SK-N-SH (cell line): ENCODE results near the gene C6orf132. TPM values are rescaled to one million over a fixed set of nuclear protein-coding genes. Genes with fewer than 3 reads are reported as not detected.

Source experiments
- CTCF ChIA-PET: fragments of 300-600, 350-600 bp; formaldehyde crosslinking; extraction: SDS; loops from one replicate; lab custom pipeline; 2021; lab: Yijun Ruan, JAX
- POLR2A ChIA-PET: fragments of 350-600 bp; sonication (Branson Sonifier 250); formaldehyde crosslinking; extraction: SDS; loops from one replicate; lab custom pipeline; 2020; ENCODE audit warnings: antibody characterized with exemption, inconsistent platforms; lab: Yijun Ruan, JAX
- DNase-seq: peaks from one replicate; pipeline ENCODE4 v3.0.0; 2012
- H2AFZ ChIP-seq: fragments of 200-600 bp; sonication (generic); 2 replicates; pipeline ENCODE4 v1.8.1; 2016; ENCODE audit warnings: antibody characterized with exemption, mild to moderate bottlenecking, low read depth
- H3F3A ChIP-seq: fragments of 200-600 bp; sonication (generic); replicated peaks from 2 replicates; pipeline ENCODE3; 2016; ENCODE audit warnings: antibody characterized with exemption, mild to moderate bottlenecking; ENCODE audit not compliant: insufficient read depth
- H3K27ac ChIP-seq, 2 experiments: fragments of 200-500 bp in 1 of 2; fragments of 200-600 bp in 1 of 2; sonication (Bioruptor generic) in 1 of 2; sonication (generic), shearing (Covaris generic) in 1 of 2; 2 replicates each; pipeline versions ENCODE4 v1.5.1 to v1.6.1; 2014 to 2016; ENCODE audit warnings: low read depth in 2 of 2, inconsistent platforms in 1 of 2, low read length in 1 of 2, mild to moderate bottlenecking in 1 of 2, mixed read lengths in 1 of 2
- H3K27me3 ChIP-seq: fragments of 200-600 bp; sonication (generic), shearing (Covaris generic); 2 replicates; pipeline ENCODE4 v1.6.1; 2016; ENCODE audit warnings: mixed run types; ENCODE audit not compliant: insufficient read depth
- H3K36me3 ChIP-seq, 2 experiments: fragments of 200-500 bp in 1 of 2; fragments of 200-600 bp in 1 of 2; sonication (Bioruptor generic) in 1 of 2; sonication (generic) in 1 of 2; replicated peaks in 1 of 2; 2 replicates each; pipeline versions ENCODE3 to v1.5.1; 2014 to 2016; ENCODE audit warnings: low read length in 1 of 2, mild to moderate bottlenecking in 1 of 2; ENCODE audit not compliant: insufficient read depth in 2 of 2, control insufficient read depth in 1 of 2
- H3K4me1 ChIP-seq, 2 experiments: fragments of 200-500 bp in 1 of 2; fragments of 200-600 bp in 1 of 2; sonication (Bioruptor generic) in 1 of 2; sonication (generic), shearing (Covaris generic) in 1 of 2; 2 replicates each; pipeline versions ENCODE4 v1.5.1 to v1.6.1; 2014 to 2016; ENCODE audit warnings: low read depth in 1 of 2, low read length in 1 of 2, mixed run types in 1 of 2; ENCODE audit not compliant: insufficient read depth in 2 of 2, control insufficient read depth in 1 of 2
- H3K4me2 ChIP-seq: fragments of 200-600 bp; sonication (generic), shearing (Covaris generic); 2 replicates; pipeline ENCODE4 v1.6.1; 2017; ENCODE audit warnings: mixed run types
- H3K4me3 ChIP-seq, 2 experiments: fragments of 200-500 bp in 1 of 2; fragments of 200-600 bp in 1 of 2; sonication (Bioruptor generic) in 1 of 2; sonication (generic), shearing (Covaris generic) in 1 of 2; 2 replicates each; pipeline versions ENCODE4 v1.5.1 to v1.8.1; 2014 to 2016; ENCODE audit warnings: low read depth in 2 of 2, inconsistent platforms in 1 of 2, low read length in 1 of 2, mild to moderate bottlenecking in 1 of 2, mixed read lengths in 1 of 2, moderate library complexity in 1 of 2
- H3K79me2 ChIP-seq: fragments of 200-600 bp; sonication (generic); 2 replicates; pipeline ENCODE4 v1.8.1; 2017; ENCODE audit warnings: mild to moderate bottlenecking; ENCODE audit not compliant: insufficient read depth
- H3K9ac ChIP-seq: fragments of 200-600 bp; sonication (generic); 2 replicates; pipeline ENCODE4 v1.6.1; 2017; ENCODE audit warnings: mixed run types
- H3K9me2 ChIP-seq: fragments of 200-600 bp; sonication (generic); 2 replicates; pipeline ENCODE4 v1.6.1; 2017; ENCODE audit warnings: mixed run types
- H3K9me3 ChIP-seq: fragments of 200-600 bp; sonication (generic); 2 replicates; pipeline ENCODE4 v1.6.1; 2017; ENCODE audit warnings: mixed run types, mild to moderate bottlenecking, moderate library complexity
- H4K20me1 ChIP-seq: fragments of 200-600 bp; sonication (generic); 2 replicates; pipeline ENCODE4 v1.6.1; 2017; ENCODE audit warnings: mild to moderate bottlenecking, mixed run types; ENCODE audit not compliant: insufficient read depth
- CTCF ChIP-seq: fragments of 200-600 bp; sonication (generic); IDR thresholded peaks from 2 replicates; pipeline ENCODE4 v1.6.1; 2017; ENCODE audit warnings: antibody characterized with exemption, mild to moderate bottlenecking, moderate library complexity
- ELF1 ChIP-seq: IDR thresholded peaks from 2 replicates; pipeline ENCODE4 v1.4.0; 2012
- EZH2phosphoT487 ChIP-seq: fragments of 200-600 bp; sonication (generic); IDR thresholded peaks from 2 replicates; pipeline ENCODE4 v1.6.1; 2017; ENCODE audit warnings: low read depth, mixed run types, mild to moderate bottlenecking, antibody characterized with exemption, moderate library complexity, borderline replicate concordance
- FOSL2 ChIP-seq: IDR thresholded peaks from 2 replicates; pipeline ENCODE4 v1.4.0; 2012; ENCODE audit warnings: low read depth, mild to moderate bottlenecking, moderate library complexity, borderline replicate concordance
- GABPA ChIP-seq: IDR thresholded peaks from 2 replicates; pipeline ENCODE4 v1.4.0; 2012; ENCODE audit warnings: low read depth, mild to moderate bottlenecking
- IRF3 ChIP-seq: fragments of 150-350 bp; IDR thresholded peaks from 2 replicates; pipeline ENCODE4 v1.6.1; 2016; ENCODE audit warnings: mild to moderate bottlenecking, low read depth, low read length
- JUND ChIP-seq: IDR thresholded peaks from 2 replicates; pipeline ENCODE4 v1.4.0; 2012
- MEF2A ChIP-seq: IDR thresholded peaks from 2 replicates; pipeline ENCODE4 v1.4.0; 2012; ENCODE audit warnings: low read depth, borderline replicate concordance
- NFIC ChIP-seq: IDR thresholded peaks from 2 replicates; pipeline ENCODE4 v1.4.0; 2012; ENCODE audit warnings: borderline replicate concordance
- NRF1 ChIP-seq: IDR thresholded peaks from 2 replicates; pipeline ENCODE4 v1.6.1; 2012; ENCODE audit warnings: low read depth, mild to moderate bottlenecking, low read length
- RCOR1 ChIP-seq: fragments of 150-350 bp; IDR thresholded peaks from 2 replicates; pipeline ENCODE4 v1.6.1; 2017; ENCODE audit warnings: antibody characterized with exemption, low read length
- SMC3 ChIP-seq: IDR thresholded peaks from 2 replicates; pipeline ENCODE4 v1.6.1; 2012; ENCODE audit warnings: low read depth, low read length, improper control_type of control experiment
- TAF1 ChIP-seq: IDR thresholded peaks from 2 replicates; pipeline ENCODE4 v1.6.1; 2012; ENCODE audit warnings: low read depth, mild to moderate bottlenecking, low read length, moderate library complexity, borderline replicate concordance
- USF1 ChIP-seq: IDR thresholded peaks from 2 replicates; pipeline ENCODE4 v1.4.0; 2012; ENCODE audit warnings: low read depth, borderline replicate concordance
- ZBTB33 ChIP-seq: IDR thresholded peaks from 2 replicates; pipeline ENCODE4 v1.4.0; 2012; ENCODE audit warnings: low read depth, borderline replicate concordance
- WGBS: methylation state at CpG from one replicate; pipeline ENCODE4 v1.1.6; 2017; ENCODE audit warnings: low lambda C conversion rate; 5-methylcytosine and 5-hydroxymethylcytosine counted together
- polyA plus RNA-seq, 3 experiments: library from polyadenylated mRNA; depleted of rRNA; stranded (reverse); fragments of >200 nt; gene quantifications; 2 replicates each; pipeline ENCODE4 v1.2.3, GENCODE V29; 2012
- TF ChIP-seq, protein P1 (sequence below): IDR thresholded peaks from 2 replicates; pipeline ENCODE4 v1.6.1; 2012; ENCODE audit warnings: mild to moderate bottlenecking, low read depth, low read length, moderate library complexity
- TF ChIP-seq, protein P2 (sequence below): IDR thresholded peaks from 2 replicates; pipeline ENCODE4; 2012

The C6orf132 gene
- polyA plus RNA-seq, 1 of the 3 experiments (the other 2 are of a cell fraction): not detected

GRCh38 chr6:42095094-42095493 is 47.3 kb downstream of the C6orf132 start:
- H3K79me2 ChIP-seq: no peaks in the 10 kb centered on the region
- H3K27me3 ChIP-seq: no peaks in the 10 kb centered on the region
- H3K9me2 ChIP-seq: no peaks in the 10 kb centered on the region
- H3K4me1 ChIP-seq: 0 out of 4 replicates have a peak, but pooled peaks cover 0 to under 1% of the 10 kb centered on the region in 2 experiments
- ChIA-PET CTCF (interaction anchor here (1.6 to 3.3 kb wide), 2 partner anchors 21 to 436 kb away, joined by 4 to 9 read pairs; no protein-coding TSS in a partner anchor), POLR2A (no interaction called here)
- H3K9me3 ChIP-seq: no peaks in the 10 kb centered on the region
- no peak for TF ChIP-seq SMC3
- TF ChIP-seq ZBTB33: no peak
- TF ChIP-seq USF1: no peak
- no peak for TF ChIP-seq GABPA
- TF ChIP-seq NFIC: no peak
- TF ChIP-seq, protein P1, sequence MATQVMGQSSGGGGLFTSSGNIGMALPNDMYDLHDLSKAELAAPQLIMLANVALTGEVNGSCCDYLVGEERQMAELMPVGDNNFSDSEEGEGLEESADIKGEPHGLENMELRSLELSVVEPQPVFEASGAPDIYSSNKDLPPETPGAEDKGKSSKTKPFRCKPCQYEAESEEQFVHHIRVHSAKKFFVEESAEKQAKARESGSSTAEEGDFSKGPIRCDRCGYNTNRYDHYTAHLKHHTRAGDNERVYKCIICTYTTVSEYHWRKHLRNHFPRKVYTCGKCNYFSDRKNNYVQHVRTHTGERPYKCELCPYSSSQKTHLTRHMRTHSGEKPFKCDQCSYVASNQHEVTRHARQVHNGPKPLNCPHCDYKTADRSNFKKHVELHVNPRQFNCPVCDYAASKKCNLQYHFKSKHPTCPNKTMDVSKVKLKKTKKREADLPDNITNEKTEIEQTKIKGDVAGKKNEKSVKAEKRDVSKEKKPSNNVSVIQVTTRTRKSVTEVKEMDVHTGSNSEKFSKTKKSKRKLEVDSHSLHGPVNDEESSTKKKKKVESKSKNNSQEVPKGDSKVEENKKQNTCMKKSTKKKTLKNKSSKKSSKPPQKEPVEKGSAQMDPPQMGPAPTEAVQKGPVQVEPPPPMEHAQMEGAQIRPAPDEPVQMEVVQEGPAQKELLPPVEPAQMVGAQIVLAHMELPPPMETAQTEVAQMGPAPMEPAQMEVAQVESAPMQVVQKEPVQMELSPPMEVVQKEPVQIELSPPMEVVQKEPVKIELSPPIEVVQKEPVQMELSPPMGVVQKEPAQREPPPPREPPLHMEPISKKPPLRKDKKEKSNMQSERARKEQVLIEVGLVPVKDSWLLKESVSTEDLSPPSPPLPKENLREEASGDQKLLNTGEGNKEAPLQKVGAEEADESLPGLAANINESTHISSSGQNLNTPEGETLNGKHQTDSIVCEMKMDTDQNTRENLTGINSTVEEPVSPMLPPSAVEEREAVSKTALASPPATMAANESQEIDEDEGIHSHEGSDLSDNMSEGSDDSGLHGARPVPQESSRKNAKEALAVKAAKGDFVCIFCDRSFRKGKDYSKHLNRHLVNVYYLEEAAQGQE: no peak
- TF ChIP-seq TAF1: no peak
- no peak for TF ChIP-seq EZH2phosphoT487
- no peak for TF ChIP-seq ELF1
- TF ChIP-seq CTCF: no peak
- no peak for TF ChIP-seq IRF3
- no peak for TF ChIP-seq NRF1
- no peak for TF ChIP-seq FOSL2
- TF ChIP-seq, protein P2, sequence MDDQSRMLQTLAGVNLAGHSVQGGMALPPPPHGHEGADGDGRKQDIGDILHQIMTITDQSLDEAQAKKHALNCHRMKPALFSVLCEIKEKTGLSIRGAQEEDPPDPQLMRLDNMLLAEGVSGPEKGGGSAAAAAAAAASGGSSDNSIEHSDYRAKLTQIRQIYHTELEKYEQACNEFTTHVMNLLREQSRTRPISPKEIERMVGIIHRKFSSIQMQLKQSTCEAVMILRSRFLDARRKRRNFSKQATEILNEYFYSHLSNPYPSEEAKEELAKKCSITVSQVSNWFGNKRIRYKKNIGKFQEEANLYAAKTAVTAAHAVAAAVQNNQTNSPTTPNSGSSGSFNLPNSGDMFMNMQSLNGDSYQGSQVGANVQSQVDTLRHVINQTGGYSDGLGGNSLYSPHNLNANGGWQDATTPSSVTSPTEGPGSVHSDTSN: no peak
- TF ChIP-seq JUND: no peak
- TF ChIP-seq MEF2A: no peak
- no peak for TF ChIP-seq RCOR1
- H4K20me1 ChIP-seq: no peaks in the 10 kb centered on the region
- no peaks in the 10 kb centered on the region for H3F3A ChIP-seq
- no peak overlapping the region for H3K4me2 ChIP-seq
- 77% methylated on average over 1 of the region's 1 CpG for WGBS
- H3K36me3 ChIP-seq: no peaks in the 10 kb centered on the region
- DNase-seq: no peak
- H3K9ac ChIP-seq: no peak overlapping the region
- no peak overlapping the region for H3K4me3 ChIP-seq
- no peak overlapping the region for H2AFZ ChIP-seq
- H3K27ac ChIP-seq: no peak overlapping the region
